GM23338 (cell line): ENCODE data around the gene OARD1.

Experiments used
- CTCF ChIP-seq, 2 experiments: fragments of 200-600 bp in 1 of 2; sonication (generic) in 1 of 2; conservative IDR thresholded peaks; 2 replicates each; pipeline versions ENCODE4 v1.5.1 to v1.6.1; 2016 to 2017; ENCODE audit warnings: antibody characterized with exemption in 2 of 2, low read depth in 2 of 2, mild to moderate bottlenecking in 2 of 2, moderate library complexity in 1 of 2
- ETS1 ChIP-seq: IDR thresholded peaks from 2 replicates; pipeline ENCODE4 v1.6.1; 2016; ENCODE audit warnings: antibody characterized with exemption
- EZH2 ChIP-seq: fragments of 200-600 bp; sonication (generic); IDR thresholded peaks from one replicate; pipeline ENCODE4 v1.8.0; 2017; ENCODE audit warnings: antibody characterized with exemption, mild to moderate bottlenecking, low read depth; ENCODE audit not compliant: unreplicated experiment
- JUNB ChIP-seq: IDR thresholded peaks from one replicate; pipeline ENCODE4 v1.6.1; 2016; ENCODE audit warnings: antibody characterized with exemption; ENCODE audit not compliant: unreplicated experiment
- POLR2AphosphoS5 ChIP-seq: IDR thresholded peaks from 2 replicates; pipeline ENCODE4 v1.6.1; 2016; ENCODE audit warnings: antibody characterized with exemption, low read depth
- REST ChIP-seq: IDR thresholded peaks from one replicate; pipeline ENCODE4 v1.6.1; 2018; ENCODE audit warnings: antibody characterized with exemption; ENCODE audit not compliant: unreplicated experiment
- STAT1 ChIP-seq: IDR thresholded peaks from one replicate; pipeline ENCODE4 v1.6.1; 2016; ENCODE audit warnings: antibody characterized with exemption; ENCODE audit not compliant: unreplicated experiment
- ZNF331 ChIP-seq: fragments of 250-450 bp; sonication (Bioruptor Pico); IDR thresholded peaks from 2 replicates; pipeline ENCODE4 v1.5.0; 2020; ENCODE audit warnings: low read depth, mild to moderate bottlenecking, moderate library complexity

- TF ChIP-seq CTCF (conservative IDR thresholded peaks at IDR 0.05; ENCODE audit: low read depth in 2 of 2) (no peak), POLR2AphosphoS5 (no peak), EZH2 (no peak), ETS1 (no peak), REST (no peak), ZNF331 (no peak), JUNB (no peak), STAT1 (no peak)
Observed at GRCh38 chr6:41062056-41062455, 10.1 kb downstream of the OARD1 start.
